DOHH2 (cell line): ENCODE data around the gene SPON1.

Experiments
- EZH2phosphoT487 ChIP-seq: fragments of 200-600 bp; sonication (generic); IDR thresholded peaks from 2 replicates; pipeline ENCODE4 v1.6.1; 2017; ENCODE audit warnings: borderline replicate concordance, mild to moderate bottlenecking, antibody characterized with exemption, low read length, moderate library complexity, mixed read lengths
- TF ChIP-seq, protein P1 (sequence below): fragments of 200-600 bp; sonication (generic); IDR thresholded peaks from one replicate; pipeline ENCODE4 v1.5.1; 2014; ENCODE audit warnings: antibody characterized with exemption, mild to moderate bottlenecking, low read depth, low read length; ENCODE audit not compliant: poor library complexity, severe bottlenecking

DNA sequence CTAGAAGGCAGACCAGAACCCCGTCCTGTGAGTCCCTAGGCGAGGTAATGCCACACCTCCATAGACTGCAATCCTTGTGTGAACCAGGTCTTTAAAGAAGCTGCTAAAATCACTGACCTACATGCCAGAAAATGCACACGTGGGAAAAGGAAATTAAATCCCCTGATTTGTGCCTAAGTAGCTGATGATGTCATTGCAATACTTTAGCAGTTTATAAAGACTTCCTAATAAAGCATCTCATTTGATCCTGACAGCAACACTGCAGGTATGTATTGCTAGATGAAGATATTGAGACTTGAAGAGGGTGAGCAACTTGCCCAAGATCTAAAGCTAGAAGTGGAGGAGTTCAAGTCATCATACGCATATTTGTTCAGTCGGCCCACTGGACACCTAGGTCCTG, 289.2 kb downstream of the SPON1 start:
- TF ChIP-seq, protein P1, sequence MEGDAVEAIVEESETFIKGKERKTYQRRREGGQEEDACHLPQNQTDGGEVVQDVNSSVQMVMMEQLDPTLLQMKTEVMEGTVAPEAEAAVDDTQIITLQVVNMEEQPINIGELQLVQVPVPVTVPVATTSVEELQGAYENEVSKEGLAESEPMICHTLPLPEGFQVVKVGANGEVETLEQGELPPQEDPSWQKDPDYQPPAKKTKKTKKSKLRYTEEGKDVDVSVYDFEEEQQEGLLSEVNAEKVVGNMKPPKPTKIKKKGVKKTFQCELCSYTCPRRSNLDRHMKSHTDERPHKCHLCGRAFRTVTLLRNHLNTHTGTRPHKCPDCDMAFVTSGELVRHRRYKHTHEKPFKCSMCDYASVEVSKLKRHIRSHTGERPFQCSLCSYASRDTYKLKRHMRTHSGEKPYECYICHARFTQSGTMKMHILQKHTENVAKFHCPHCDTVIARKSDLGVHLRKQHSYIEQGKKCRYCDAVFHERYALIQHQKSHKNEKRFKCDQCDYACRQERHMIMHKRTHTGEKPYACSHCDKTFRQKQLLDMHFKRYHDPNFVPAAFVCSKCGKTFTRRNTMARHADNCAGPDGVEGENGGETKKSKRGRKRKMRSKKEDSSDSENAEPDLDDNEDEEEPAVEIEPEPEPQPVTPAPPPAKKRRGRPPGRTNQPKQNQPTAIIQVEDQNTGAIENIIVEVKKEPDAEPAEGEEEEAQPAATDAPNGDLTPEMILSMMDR = no peak
- TF ChIP-seq EZH2phosphoT487 = no peak
